Calu3 (cell line): ENCODE measurements around the gene HNF4A. TPM values are rescaled to one million over a fixed set of nuclear protein-coding genes. Genes with fewer than 3 reads are reported as not detected.

Experiments
- BruUV-seq: library from RNA; stranded (reverse); fragments of 400-500 nt; replicated peaks from 2 replicates; lab custom pipeline; 2021; lab: Mats Ljungman, UMichigan
- CTCF ChIA-PET: fragments of 300-600 bp; sonication (Branson Sonifier 250); formaldehyde crosslinking; loops from one replicate; lab custom pipeline; 2022; ENCODE audit warnings: antibody characterized with exemption; lab: Charles Lee
- DNase-seq: peaks from one replicate; pipeline ENCODE4 v3.0.0; 2022
- H3K27ac Mint-ChIP-seq: one replicate; pipeline ENCODE4 v1.8.0; 2022; ENCODE audit warnings: mixed read lengths; ENCODE audit not compliant: unreplicated experiment
- H3K27me3 Mint-ChIP-seq: one replicate; pipeline ENCODE4 v1.8.0; 2022; ENCODE audit warnings: mixed read lengths; ENCODE audit not compliant: unreplicated experiment
- H3K36me3 Mint-ChIP-seq: one replicate; pipeline ENCODE4 v1.8.0; 2022; ENCODE audit warnings: mild to moderate bottlenecking, moderate library complexity, mixed read lengths; ENCODE audit not compliant: insufficient read depth, unreplicated experiment
- H3K4me1 Mint-ChIP-seq: one replicate; pipeline ENCODE4 v1.8.0; 2022; ENCODE audit warnings: mild to moderate bottlenecking, low read depth, mixed read lengths; ENCODE audit not compliant: unreplicated experiment
- H3K4me3 Mint-ChIP-seq: one replicate; pipeline ENCODE4 v1.8.0; 2022; ENCODE audit warnings: mild to moderate bottlenecking, low read depth, moderate library complexity, mixed read lengths; ENCODE audit not compliant: unreplicated experiment
- H3K9me3 Mint-ChIP-seq: one replicate; pipeline ENCODE4 v1.8.0; 2022; ENCODE audit warnings: low read depth, mixed read lengths; ENCODE audit not compliant: unreplicated experiment
- intact Hi-C: fragments of 100-400 bp; cut with micrococcal nuclease; formaldehyde crosslinking; loops from one replicate; pipeline ENCODE4 v1.10.0; 2022; ENCODE audit not compliant: unreplicated experiment
- total RNA-seq: library from RNA; stranded (reverse); gene quantifications from 2 replicates; pipeline ENCODE4 v1.2.3, GENCODE V29; 2022
- TF ChIP-seq, protein P1 (sequence below): fragments of 200-600 bp; IDR thresholded peaks from one replicate; pipeline ENCODE4 v1.8.0; 2022; ENCODE audit warnings: antibody characterized with exemption; ENCODE audit not compliant: unreplicated experiment

Gene HNF4A
- total RNA-seq, 1 experiment from 2014 or later, result 27.7 TPM

DNA sequence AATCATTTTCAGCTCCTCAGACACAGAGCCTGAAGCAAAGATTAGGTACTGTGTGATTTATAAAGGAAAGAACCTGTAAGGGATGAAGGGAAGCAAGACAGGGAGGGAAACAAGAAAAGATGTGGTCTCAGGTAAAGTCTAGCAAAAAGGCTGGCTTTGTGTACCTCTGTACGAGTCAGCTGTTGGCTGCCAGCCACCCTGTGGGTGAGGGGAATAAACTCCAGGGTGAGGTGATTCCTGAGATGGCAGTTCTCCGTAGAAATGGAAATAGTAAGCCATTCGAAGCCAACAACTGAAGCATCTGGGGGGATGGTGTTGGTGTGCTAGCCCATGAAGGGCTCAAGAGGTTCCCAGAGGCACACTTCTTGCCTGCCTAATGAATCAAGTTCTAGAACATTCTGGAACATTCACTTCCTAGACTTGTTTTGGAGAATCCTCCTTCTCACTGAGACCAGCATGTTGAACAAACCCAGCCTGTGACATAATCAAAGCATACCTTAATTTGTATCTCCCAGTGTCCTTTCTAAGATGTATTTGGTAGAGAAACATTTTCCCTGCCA lies 109.6 kb downstream of the HNF4A start:
- Mint-ChIP-seq H3K36me3 (no peaks in the 10 kb centered on the region), H3K27ac (peak overlapping the region; percentile 50), H3K27me3 (no peaks in the 10 kb centered on the region), H3K4me3 (no peak overlapping the region), H3K9me3 (no peaks in the 10 kb centered on the region), H3K4me1 (peaks cover 23% of the 10 kb centered on the region)
- peak; percentile 56 for DNase-seq
- CTCF ChIA-PET, result no interaction called here
- BruUV-seq, result no TSS peak
- TF ChIP-seq, protein P1, sequence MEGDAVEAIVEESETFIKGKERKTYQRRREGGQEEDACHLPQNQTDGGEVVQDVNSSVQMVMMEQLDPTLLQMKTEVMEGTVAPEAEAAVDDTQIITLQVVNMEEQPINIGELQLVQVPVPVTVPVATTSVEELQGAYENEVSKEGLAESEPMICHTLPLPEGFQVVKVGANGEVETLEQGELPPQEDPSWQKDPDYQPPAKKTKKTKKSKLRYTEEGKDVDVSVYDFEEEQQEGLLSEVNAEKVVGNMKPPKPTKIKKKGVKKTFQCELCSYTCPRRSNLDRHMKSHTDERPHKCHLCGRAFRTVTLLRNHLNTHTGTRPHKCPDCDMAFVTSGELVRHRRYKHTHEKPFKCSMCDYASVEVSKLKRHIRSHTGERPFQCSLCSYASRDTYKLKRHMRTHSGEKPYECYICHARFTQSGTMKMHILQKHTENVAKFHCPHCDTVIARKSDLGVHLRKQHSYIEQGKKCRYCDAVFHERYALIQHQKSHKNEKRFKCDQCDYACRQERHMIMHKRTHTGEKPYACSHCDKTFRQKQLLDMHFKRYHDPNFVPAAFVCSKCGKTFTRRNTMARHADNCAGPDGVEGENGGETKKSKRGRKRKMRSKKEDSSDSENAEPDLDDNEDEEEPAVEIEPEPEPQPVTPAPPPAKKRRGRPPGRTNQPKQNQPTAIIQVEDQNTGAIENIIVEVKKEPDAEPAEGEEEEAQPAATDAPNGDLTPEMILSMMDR, result no peak
- intact Hi-C loops, result no loop called here

DNA sequence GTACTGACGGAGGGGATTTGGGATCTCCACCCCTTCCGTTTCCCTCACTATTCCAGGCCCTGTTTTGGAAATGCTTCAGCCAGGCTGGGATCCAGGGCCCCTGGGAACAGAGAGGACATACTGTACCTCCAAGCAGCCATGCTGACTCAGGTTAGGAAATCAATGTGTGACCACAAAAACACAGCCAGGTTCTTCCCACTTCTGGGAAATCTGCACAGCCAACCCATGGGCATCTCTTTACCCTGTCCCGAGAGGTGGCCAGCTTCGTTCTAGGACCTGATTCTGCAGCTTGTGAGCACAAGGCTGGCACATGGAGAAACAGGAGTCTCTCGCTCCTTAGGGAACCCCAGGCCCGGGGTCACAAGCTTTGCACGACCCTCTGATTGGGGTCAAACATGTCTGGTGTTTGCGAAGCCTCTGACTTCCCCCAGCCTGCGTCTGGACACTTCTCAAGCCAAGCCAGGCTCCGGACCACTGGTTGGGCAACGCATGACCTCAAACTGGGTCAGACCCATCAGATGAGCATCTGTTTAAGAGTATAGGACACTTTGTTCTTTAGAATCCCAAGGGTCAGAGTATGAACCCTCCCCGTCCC lies 111.9 kb downstream of the HNF4A start:
- CTCF ChIA-PET, result interaction anchor here (0.6 kb wide), 1 partner anchor 50 kb away, joined by 3 read pairs; no protein-coding TSS in a partner anchor
- TF ChIP-seq, protein P1, result no peak
- Mint-ChIP-seq H3K4me1 (peaks cover 7% of the 10 kb centered on the region), H3K4me3 (no peak overlapping the region), H3K9me3 (no peaks in the 10 kb centered on the region), H3K27ac (no peak overlapping the region), H3K27me3 (no peaks in the 10 kb centered on the region), H3K36me3 (no peaks in the 10 kb centered on the region)
- intact Hi-C loops, result no loop called here
- no TSS peak for BruUV-seq
- DNase-seq, result no peak

DNA sequence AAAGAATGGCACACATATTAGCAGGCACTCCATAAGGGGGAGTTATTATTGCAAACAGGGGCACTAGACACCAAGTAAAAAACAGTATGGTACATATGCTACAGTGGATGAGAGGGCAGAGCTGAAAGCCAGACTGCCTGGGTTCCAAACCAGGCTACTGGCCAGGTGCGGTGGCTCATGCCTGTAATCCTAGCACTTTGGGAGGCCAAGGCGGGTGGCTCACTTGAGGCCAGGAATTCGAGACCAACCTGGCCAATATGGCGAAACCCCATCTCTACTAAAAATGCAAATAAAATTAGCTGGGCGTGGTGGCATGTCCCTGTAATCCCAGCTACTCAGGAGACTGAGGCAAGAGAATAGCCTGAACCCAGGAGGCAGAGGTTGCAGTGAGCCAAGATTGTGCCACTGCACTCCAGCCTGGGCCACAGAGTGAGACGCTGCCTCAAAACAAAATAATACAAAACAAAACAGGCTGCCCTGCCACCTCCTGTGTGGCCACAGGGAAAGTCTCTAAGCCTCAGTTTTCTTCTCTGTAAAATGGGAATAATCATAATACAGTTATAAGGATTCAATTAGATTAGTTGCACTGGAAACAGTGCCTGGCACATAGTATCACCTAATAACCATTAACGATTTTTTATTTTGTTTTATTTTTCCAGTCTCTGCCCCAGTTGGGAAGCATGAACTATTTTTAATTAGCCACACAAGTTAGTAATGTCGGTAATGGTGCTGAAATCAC lies 112.7 kb downstream of the HNF4A start:
- intact Hi-C loops, result no loop called here
- CTCF ChIA-PET, result interaction anchor here (0.6 to 0.7 kb wide), 2 partner anchors 43 to 49 kb away, joined by 3 read pairs; no protein-coding TSS in a partner anchor

DNA sequence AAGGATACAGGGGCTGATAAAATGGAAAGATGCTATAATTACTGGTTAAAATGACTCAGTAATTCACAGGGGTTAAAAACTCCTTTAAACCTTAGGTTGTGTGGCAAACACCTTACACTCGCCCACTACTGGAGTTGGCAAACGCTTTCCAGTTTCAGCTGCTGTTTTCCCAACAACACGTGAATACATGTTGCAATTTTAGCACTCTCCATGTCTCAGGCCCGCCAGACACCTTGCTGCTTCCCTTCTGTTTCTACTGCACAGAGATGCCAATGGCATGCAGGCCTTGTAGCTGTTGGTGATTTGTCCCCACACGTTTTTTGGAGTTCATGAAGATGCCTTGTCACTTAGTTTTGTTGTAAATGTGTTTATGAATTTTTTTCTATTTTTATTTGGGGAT lies 114.8 kb downstream of the HNF4A start:
- Mint-ChIP-seq H3K27ac (no peak overlapping the region), H3K4me3 (no peak overlapping the region), H3K4me1 (peaks cover 8% of the 10 kb centered on the region), H3K9me3 (no peaks in the 10 kb centered on the region), H3K27me3 (no peaks in the 10 kb centered on the region), H3K36me3 (peaks cover 5% of the 10 kb centered on the region)
- no peak for DNase-seq
- intact Hi-C loops, result no loop called here
- no TSS peak for BruUV-seq
- CTCF ChIA-PET, result interaction anchor here (0.7 to 1.9 kb wide), 4 partner anchors 9 to 255 kb away, joined by 3 to 11 read pairs (median 8); no protein-coding TSS in a partner anchor
- TF ChIP-seq, protein P1, result no peak

More for the DNA sequence above, 112.7 kb downstream of the HNF4A start:
- TF ChIP-seq, protein P1, result no peak
- Mint-ChIP-seq H3K4me1 (peaks cover 7% of the 10 kb centered on the region), H3K9me3 (no peaks in the 10 kb centered on the region), H3K4me3 (no peak overlapping the region), H3K27ac (no peak overlapping the region), H3K36me3 (no peaks in the 10 kb centered on the region), H3K27me3 (no peaks in the 10 kb centered on the region)
- DNase-seq, result no peak
- BruUV-seq, result no TSS peak
